ENCODE measurements around the gene SPOCK2.

DNA sequence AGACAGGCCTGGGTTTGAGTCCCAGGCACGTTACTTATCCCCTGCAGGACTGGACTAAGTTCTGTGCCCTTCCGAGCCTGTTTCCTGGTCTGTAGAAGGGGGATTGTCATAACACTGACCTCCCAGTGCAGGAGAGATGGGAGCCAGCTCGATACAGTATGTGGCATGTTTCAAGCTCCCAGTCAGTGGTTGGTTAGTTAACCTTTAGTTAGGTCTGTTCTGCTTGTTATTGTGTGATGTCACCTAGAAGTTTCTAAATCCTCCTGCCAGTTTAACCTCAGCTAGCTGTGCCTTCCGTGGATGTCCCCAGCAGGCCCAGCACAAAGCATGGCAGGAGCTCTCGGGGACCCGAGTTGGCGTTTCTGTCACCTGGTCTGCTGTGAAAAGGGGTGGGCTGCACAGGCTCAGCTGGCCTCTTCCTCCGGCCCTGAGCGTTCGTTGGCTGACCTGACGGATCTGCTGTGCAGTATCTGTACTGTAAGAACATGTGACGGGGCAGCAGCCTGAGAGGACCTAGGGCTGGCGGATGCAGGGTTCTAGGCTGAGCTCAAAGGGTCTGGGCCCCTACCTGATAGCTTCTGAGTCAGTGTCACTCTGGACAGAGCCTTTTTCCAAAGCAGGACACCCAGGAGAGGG is 53.0 kb downstream of the SPOCK2 start:
- no peak for TF ChIP-seq EZH2 (IDR thresholded peaks at IDR 0.05)
- no peak for TF ChIP-seq FOXP2 (optimal IDR thresholded peaks at IDR 0.05; ENCODE audit: control extremely low read depth, extremely low read length, insufficient read depth)

All from SK-N-MC (cell line).